Osteocyte (in vitro differentiated cells): ENCODE results near the gene ATXN1L. TPM values are rescaled to one million over a fixed set of nuclear protein-coding genes. Genes with fewer than 3 reads are reported as not detected.

Experiments
- DNase-seq: peaks from one replicate; pipeline ENCODE4 v3.0.0; 2021; ENCODE audit warnings: mixed read lengths; ENCODE audit not compliant: unreplicated experiment; ENCODE audit errors: extremely low spot score
- H3K27ac Mint-ChIP-seq: one replicate; pipeline ENCODE4 v1.8.0; 2021; ENCODE audit warnings: mild to moderate bottlenecking, mixed read lengths; ENCODE audit not compliant: unreplicated experiment
- H3K27me3 Mint-ChIP-seq: one replicate; pipeline ENCODE4 v1.8.0; 2021; ENCODE audit warnings: mixed read lengths; ENCODE audit not compliant: unreplicated experiment
- H3K36me3 Mint-ChIP-seq: one replicate; pipeline ENCODE4 v1.8.0; 2021; ENCODE audit warnings: mixed read lengths; ENCODE audit not compliant: unreplicated experiment
- H3K4me1 Mint-ChIP-seq: one replicate; pipeline ENCODE4 v1.8.0; 2021; ENCODE audit warnings: mixed read lengths; ENCODE audit not compliant: unreplicated experiment
- H3K4me3 Mint-ChIP-seq: one replicate; pipeline ENCODE4 v1.8.0; 2021; ENCODE audit warnings: mild to moderate bottlenecking, moderate library complexity, mixed read lengths; ENCODE audit not compliant: unreplicated experiment
- H3K9me3 Mint-ChIP-seq: one replicate; pipeline ENCODE4 v1.8.0; 2021; ENCODE audit warnings: mixed read lengths; ENCODE audit not compliant: unreplicated experiment
- CTCF ChIP-seq: fragments of 200-600 bp; sonication (generic); IDR thresholded peaks from 2 replicates; pipeline ENCODE4 v1.5.0; 2021; ENCODE audit warnings: antibody characterized with exemption, mild to moderate bottlenecking, moderate library complexity
- total RNA-seq: library from RNA; stranded (reverse); gene quantifications from 2 replicates; pipeline ENCODE4 v1.2.1, GENCODE V29; 2021

The ATXN1L gene
- total RNA-seq, 1 donor from 2014 or later, result 30.9 TPM

GRCh38 chr16:71834291-71834690, 11.5 kb upstream of the ATXN1L start:
- Mint-ChIP-seq H3K9me3 (no peaks in the 10 kb centered on the region), H3K36me3 (no peaks in the 10 kb centered on the region), H3K27me3 (no peaks in the 10 kb centered on the region), H3K4me1 (no peaks in the 10 kb centered on the region), H3K27ac (no peak overlapping the region), H3K4me3 (no peak overlapping the region)
- TF ChIP-seq CTCF, result no peak
- DNase-seq, result no peak

- no peak for TF ChIP-seq CTCF
- Mint-ChIP-seq H3K4me3 (no peak overlapping the region), H3K9me3 (no peaks in the 10 kb centered on the region)
Measured at GRCh38 chr16:71837150-71837549, 8.6 kb upstream of the ATXN1L start.

GRCh38 chr16:71840052-71840451, 5.7 kb upstream of the ATXN1L start:
- H3K27me3 Mint-ChIP-seq, result no peaks in the 10 kb centered on the region
- TF ChIP-seq CTCF, result no peak
- no peak overlapping the region for H3K27ac Mint-ChIP-seq
- peaks cover 3% of the 10 kb centered on the region for H3K4me1 Mint-ChIP-seq
- no peak overlapping the region for H3K4me3 Mint-ChIP-seq
- no peaks in the 10 kb centered on the region for H3K9me3 Mint-ChIP-seq
- DNase-seq, result no peak
- no peaks in the 10 kb centered on the region for H3K36me3 Mint-ChIP-seq

More at GRCh38 chr16:71837150-71837549, 8.6 kb upstream of the ATXN1L start:
- H3K27ac Mint-ChIP-seq, result no peak overlapping the region
- no peak for DNase-seq
- no peaks in the 10 kb centered on the region for H3K4me1 Mint-ChIP-seq
- no peaks in the 10 kb centered on the region for H3K27me3 Mint-ChIP-seq
- H3K36me3 Mint-ChIP-seq, result no peaks in the 10 kb centered on the region

GRCh38 chr16:71843572-71843971, 2.2 kb upstream of the ATXN1L start:
- Mint-ChIP-seq H3K4me1 (peaks cover 24% of the 10 kb centered on the region), H3K27me3 (no peaks in the 10 kb centered on the region), H3K36me3 (peaks cover 6% of the 10 kb centered on the region), H3K4me3 (no peak overlapping the region), H3K9me3 (no peaks in the 10 kb centered on the region), H3K27ac (no peak overlapping the region)
- DNase-seq, result no peak
- no peak for TF ChIP-seq CTCF

- H3K4me1 Mint-ChIP-seq, result peaks cover 24% of the 10 kb centered on the region
- no peak for DNase-seq
- peaks cover 19% of the 10 kb centered on the region for H3K36me3 Mint-ChIP-seq
- peak overlapping the region; percentile 76 for H3K27ac Mint-ChIP-seq
- no peaks in the 10 kb centered on the region for H3K9me3 Mint-ChIP-seq
- no peaks in the 10 kb centered on the region for H3K27me3 Mint-ChIP-seq
- peak overlapping the region; percentile 90 for H3K4me3 Mint-ChIP-seq
- TF ChIP-seq CTCF, result no peak
Measured at GRCh38 chr16:71846431-71846830, 655 bp downstream of the ATXN1L start.
